Karpas-422 (cell line): ENCODE data around the gene MAPK14. TPM values are rescaled to one million over a fixed set of nuclear protein-coding genes. Genes with fewer than 3 reads are reported as not detected.

Source experiments
- DNase-seq: peaks from one replicate; pipeline ENCODE4 v3.0.0-alpha.2; 2015
- H2AFZ ChIP-seq: fragments of 200-600 bp; sonication (generic); 2 replicates; pipeline ENCODE4 v1.6.1; 2014; ENCODE audit warnings: antibody characterized with exemption, low read length, mixed read lengths
- H3K27ac ChIP-seq: fragments of 200-600 bp; sonication (generic); 2 replicates; pipeline ENCODE4 v1.5.1; 2014; ENCODE audit warnings: mild to moderate bottlenecking, low read length, moderate library complexity
- H3K27me3 ChIP-seq: fragments of 200-600 bp; sonication (generic); 2 replicates; pipeline ENCODE4 v1.6.1; 2014; ENCODE audit warnings: low read length, mixed read lengths
- H3K36me3 ChIP-seq: fragments of 200-600 bp; sonication (generic); 2 replicates; pipeline ENCODE4 v1.6.1; 2014; ENCODE audit warnings: low read length, mixed read lengths; ENCODE audit not compliant: insufficient read depth
- H3K4me1 ChIP-seq: fragments of 200-600 bp; sonication (generic); 2 replicates; pipeline ENCODE4 v1.6.1; 2014; ENCODE audit warnings: mild to moderate bottlenecking, low read length, mixed read lengths
- H3K4me2 ChIP-seq: fragments of 200-600 bp; sonication (generic); 2 replicates; pipeline ENCODE4 v1.6.1; 2014; ENCODE audit warnings: low read length, low read depth, mild to moderate bottlenecking; ENCODE audit not compliant: poor library complexity, severe bottlenecking
- H3K4me3 ChIP-seq: fragments of 200-600 bp; sonication (generic); 2 replicates; pipeline ENCODE4 v1.5.1; 2014; ENCODE audit warnings: mild to moderate bottlenecking, antibody characterized with exemption, low read length, mixed read lengths
- H3K79me2 ChIP-seq: fragments of 200-600 bp; sonication (generic); 2 replicates; pipeline ENCODE4 v1.6.1; 2014; ENCODE audit warnings: mild to moderate bottlenecking, low read length, mixed read lengths
- H3K9ac ChIP-seq: fragments of 200-600 bp; sonication (generic); 2 replicates; pipeline ENCODE4 v1.6.0; 2014; ENCODE audit warnings: low read length
- H3K9me2 ChIP-seq: fragments of 200-600 bp; sonication (generic), shearing (Covaris generic); replicated peaks from 2 replicates; pipeline ENCODE4 v1.6.0; 2014; ENCODE audit warnings: mild to moderate bottlenecking, low read length, moderate library complexity; ENCODE audit not compliant: insufficient read depth
- H3K9me3 ChIP-seq: fragments of 300-700, 200-600 bp; sonication (generic); 2 replicates; pipeline ENCODE4 v1.6.1; 2014; ENCODE audit warnings: low read length, mixed read lengths
- H4K20me1 ChIP-seq: fragments of 200-600 bp; sonication (generic); 2 replicates; pipeline ENCODE4 v1.6.1; 2014; ENCODE audit warnings: mild to moderate bottlenecking, antibody characterized with exemption, low read length, low read depth; ENCODE audit not compliant: insufficient read depth
- total RNA-seq: library from RNA; depleted of rRNA; stranded (reverse); fragments of >200 nt; shearing (Covaris generic); gene quantifications from 2 replicates; pipeline ENCODE4 v1.2.3, GENCODE V29; 2014; ENCODE audit warnings: low replicate concordance

MAPK14 gene
- total RNA-seq, 1 experiment from 2014 or later, result 56.1 TPM

- H4K20me1 ChIP-seq, result no peaks in the 10 kb centered on the region
- H3K4me3 ChIP-seq, result no peak overlapping the region
Measured at GRCh38 chr6:36113049-36113448, 85.4 kb downstream of the MAPK14 start.

GRCh38 chr6:36113703-36114102, 86.1 kb downstream of the MAPK14 start:
- Histone ChIP-seq H3K9ac (no peak overlapping the region), H3K27ac (peak overlapping the region; percentile 92), H3K4me3 (no peak overlapping the region)

More at GRCh38 chr6:36113049-36113448, 85.4 kb downstream of the MAPK14 start:
- no peak for DNase-seq
- H2AFZ ChIP-seq, result no peak overlapping the region
- H3K9me2 ChIP-seq, result no peaks in the 10 kb centered on the region
- H3K4me1 ChIP-seq, result peaks cover 84% of the 10 kb centered on the region
- peak overlapping the region; percentile 92 for H3K27ac ChIP-seq
- no peaks in the 10 kb centered on the region for H3K9me3 ChIP-seq
- H3K79me2 ChIP-seq, result no peaks in the 10 kb centered on the region
- peak overlapping the region; percentile 82 for H3K4me2 ChIP-seq
- H3K27me3 ChIP-seq, result no peaks in the 10 kb centered on the region
- H3K9ac ChIP-seq, result no peak overlapping the region
- H3K36me3 ChIP-seq, result peaks cover 20% of the 10 kb centered on the region

GRCh38 chr6:36114798-36115408, 87.3 kb downstream of the MAPK14 start:
- peak overlapping the region; percentile 92 for H3K27ac ChIP-seq
- H2AFZ ChIP-seq, result no peak overlapping the region
- H3K4me1 ChIP-seq, result peaks cover 71% of the 10 kb centered on the region
- H3K36me3 ChIP-seq, result peaks cover 16% of the 10 kb centered on the region
- no peaks in the 10 kb centered on the region for H4K20me1 ChIP-seq
- peak overlapping the region; percentile 82 for H3K4me2 ChIP-seq
- H3K9me2 ChIP-seq, result no peaks in the 10 kb centered on the region
- H3K4me3 ChIP-seq, result peak overlapping the region; percentile 53; the same call in 1 of the 2 replicates
- H3K27me3 ChIP-seq, result no peaks in the 10 kb centered on the region
- H3K9ac ChIP-seq, result peak overlapping the region; percentile 57
- no peaks in the 10 kb centered on the region for H3K79me2 ChIP-seq
- H3K9me3 ChIP-seq, result no peaks in the 10 kb centered on the region
- DNase-seq, result peak; percentile 90

More at GRCh38 chr6:36113703-36114102, 86.1 kb downstream of the MAPK14 start:
- H3K27me3 ChIP-seq, result no peaks in the 10 kb centered on the region
- no peaks in the 10 kb centered on the region for H4K20me1 ChIP-seq
- no peaks in the 10 kb centered on the region for H3K79me2 ChIP-seq
- peaks cover 81% of the 10 kb centered on the region for H3K4me1 ChIP-seq
- no peak overlapping the region for H2AFZ ChIP-seq
- no peaks in the 10 kb centered on the region for H3K9me2 ChIP-seq
- DNase-seq, result no peak
- no peaks in the 10 kb centered on the region for H3K9me3 ChIP-seq
- H3K4me2 ChIP-seq, result peak overlapping the region; percentile 82
- H3K36me3 ChIP-seq, result peaks cover 20% of the 10 kb centered on the region

- Histone ChIP-seq H3K79me2 (no peaks in the 10 kb centered on the region), H3K4me3 (peak overlapping the region; percentile 53; the same call in 1 of the 2 replicates), H3K9me3 (no peaks in the 10 kb centered on the region), H3K4me2 (peak overlapping the region; percentile 82), H2AFZ (no peak overlapping the region), H3K9me2 (no peaks in the 10 kb centered on the region), H3K4me1 (peaks cover 71% of the 10 kb centered on the region), H3K27ac (peak overlapping the region; percentile 92), H4K20me1 (no peaks in the 10 kb centered on the region), H3K27me3 (no peaks in the 10 kb centered on the region), H3K9ac (peak overlapping the region; percentile 29), H3K36me3 (peaks cover 10% of the 10 kb centered on the region)
- DNase-seq, result no peak
Measured at GRCh38 chr6:36115412-36115811, 87.8 kb downstream of the MAPK14 start.

- no peaks in the 10 kb centered on the region for H4K20me1 ChIP-seq
- peak overlapping the region; percentile 92 for H3K27ac ChIP-seq
- H3K27me3 ChIP-seq, result no peaks in the 10 kb centered on the region
- no peak for DNase-seq
- H3K4me1 ChIP-seq, result peaks cover 71% of the 10 kb centered on the region
- no peaks in the 10 kb centered on the region for H3K9me3 ChIP-seq
- peaks cover 7% of the 10 kb centered on the region for H3K36me3 ChIP-seq
- H3K4me3 ChIP-seq, result no peak overlapping the region
- H2AFZ ChIP-seq, result no peak overlapping the region
- H3K4me2 ChIP-seq, result peak overlapping the region; percentile 82
- no peaks in the 10 kb centered on the region for H3K79me2 ChIP-seq
- peak overlapping the region; percentile 4; the same call in 1 of the 2 replicates for H3K9ac ChIP-seq
- H3K9me2 ChIP-seq, result no peaks in the 10 kb centered on the region
Measured at GRCh38 chr6:36116066-36116864, 88.7 kb downstream of the MAPK14 start.

GRCh38 chr6:36116943-36117342, 89.3 kb downstream of the MAPK14 start:
- no peaks in the 10 kb centered on the region for H3K79me2 ChIP-seq
- no peak overlapping the region for H3K4me3 ChIP-seq
- H2AFZ ChIP-seq, result no peak overlapping the region
- peak overlapping the region; percentile 92 for H3K27ac ChIP-seq
- no peak overlapping the region for H3K9ac ChIP-seq
- H4K20me1 ChIP-seq, result no peaks in the 10 kb centered on the region
- no peak overlapping the region for H3K4me2 ChIP-seq
- H3K27me3 ChIP-seq, result no peaks in the 10 kb centered on the region
- no peaks in the 10 kb centered on the region for H3K9me2 ChIP-seq
- no peaks in the 10 kb centered on the region for H3K9me3 ChIP-seq
- H3K36me3 ChIP-seq, result peaks cover 7% of the 10 kb centered on the region
- DNase-seq, result no peak
- peaks cover 71% of the 10 kb centered on the region for H3K4me1 ChIP-seq

- Histone ChIP-seq H3K9me2 (no peaks in the 10 kb centered on the region), H2AFZ (no peak overlapping the region), H3K9me3 (no peaks in the 10 kb centered on the region), H3K27me3 (no peaks in the 10 kb centered on the region), H4K20me1 (no peaks in the 10 kb centered on the region), H3K36me3 (peaks cover 7% of the 10 kb centered on the region), H3K27ac (no peak overlapping the region), H3K4me1 (peaks cover 61% of the 10 kb centered on the region), H3K4me3 (no peak overlapping the region), H3K4me2 (no peak overlapping the region), H3K9ac (no peak overlapping the region), H3K79me2 (no peaks in the 10 kb centered on the region)
- DNase-seq, result no peak
Measured at GRCh38 chr6:36117658-36118549, 90.3 kb downstream of the MAPK14 start.
